Astrocyte of the cerebellum (primary cell): ENCODE data around the gene FBP2.

Experiments
- DNase-seq: peaks from one replicate; pipeline ENCODE4 v3.0.0-alpha.2; 2011; ENCODE audit warnings: low read depth
- H3K4me3 ChIP-seq: 2 replicates; pipeline ENCODE4 v1.5.1; 2011; ENCODE audit warnings: mild to moderate bottlenecking, low read depth, low read length, moderate library complexity
- in situ Hi-C: cut with HindIII; loops from 2 replicates; pipeline ENCODE4 v1.10.0; 2017; ENCODE audit warnings: low sequenced_read_pairs
- TF ChIP-seq, protein P1 (sequence below): IDR thresholded peaks from 2 replicates; pipeline ENCODE4 v1.5.1; 2012; ENCODE audit warnings: low read length, low read depth, moderate library complexity, mild to moderate bottlenecking; ENCODE audit errors: missing control alignments

FBP2 gene

DNA sequence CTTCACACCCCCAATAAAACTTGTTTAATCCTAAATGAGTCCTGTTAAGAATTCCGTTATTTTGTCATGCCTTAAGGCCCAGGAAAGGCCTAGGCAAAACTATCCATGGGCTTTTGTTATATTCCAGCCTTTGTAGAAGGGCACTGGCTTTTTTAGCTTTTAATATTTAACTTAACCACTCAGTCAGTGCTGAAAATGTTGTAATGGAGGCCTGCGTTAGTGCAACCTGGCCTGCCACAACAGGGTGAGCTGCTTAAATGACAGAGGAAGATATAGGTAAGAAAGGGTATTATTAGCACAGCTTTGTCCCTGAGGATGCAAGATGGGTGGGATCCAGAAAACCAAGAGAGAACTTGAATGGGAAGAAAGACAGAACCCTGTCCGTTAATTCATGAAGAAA is 78.9 kb downstream of the FBP2 start:
- TF ChIP-seq, protein P1, sequence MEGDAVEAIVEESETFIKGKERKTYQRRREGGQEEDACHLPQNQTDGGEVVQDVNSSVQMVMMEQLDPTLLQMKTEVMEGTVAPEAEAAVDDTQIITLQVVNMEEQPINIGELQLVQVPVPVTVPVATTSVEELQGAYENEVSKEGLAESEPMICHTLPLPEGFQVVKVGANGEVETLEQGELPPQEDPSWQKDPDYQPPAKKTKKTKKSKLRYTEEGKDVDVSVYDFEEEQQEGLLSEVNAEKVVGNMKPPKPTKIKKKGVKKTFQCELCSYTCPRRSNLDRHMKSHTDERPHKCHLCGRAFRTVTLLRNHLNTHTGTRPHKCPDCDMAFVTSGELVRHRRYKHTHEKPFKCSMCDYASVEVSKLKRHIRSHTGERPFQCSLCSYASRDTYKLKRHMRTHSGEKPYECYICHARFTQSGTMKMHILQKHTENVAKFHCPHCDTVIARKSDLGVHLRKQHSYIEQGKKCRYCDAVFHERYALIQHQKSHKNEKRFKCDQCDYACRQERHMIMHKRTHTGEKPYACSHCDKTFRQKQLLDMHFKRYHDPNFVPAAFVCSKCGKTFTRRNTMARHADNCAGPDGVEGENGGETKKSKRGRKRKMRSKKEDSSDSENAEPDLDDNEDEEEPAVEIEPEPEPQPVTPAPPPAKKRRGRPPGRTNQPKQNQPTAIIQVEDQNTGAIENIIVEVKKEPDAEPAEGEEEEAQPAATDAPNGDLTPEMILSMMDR = no peak
- no peak for DNase-seq
- in situ Hi-C loops = no loop called here
- H3K4me3 ChIP-seq = no peak overlapping the region

DNA sequence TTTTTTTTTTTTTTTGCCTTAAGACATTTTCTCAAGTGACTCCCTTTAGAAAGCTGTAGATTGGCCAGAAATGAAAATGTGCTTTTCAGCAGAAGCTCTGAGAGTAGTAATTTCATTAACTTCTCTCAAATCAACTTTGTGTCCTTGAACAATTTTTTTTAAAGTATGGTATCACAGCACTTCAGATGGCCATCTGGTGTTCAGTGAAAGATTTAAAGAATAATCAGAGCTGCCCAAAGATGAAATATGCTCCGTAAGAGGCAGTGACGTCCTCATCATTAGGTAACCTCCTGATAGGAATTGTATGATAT is 81.7 kb downstream of the FBP2 start:
- TF ChIP-seq, protein P1 = no peak
- in situ Hi-C loops = no loop called here
- no peak for DNase-seq
- no peak overlapping the region for H3K4me3 ChIP-seq

DNA sequence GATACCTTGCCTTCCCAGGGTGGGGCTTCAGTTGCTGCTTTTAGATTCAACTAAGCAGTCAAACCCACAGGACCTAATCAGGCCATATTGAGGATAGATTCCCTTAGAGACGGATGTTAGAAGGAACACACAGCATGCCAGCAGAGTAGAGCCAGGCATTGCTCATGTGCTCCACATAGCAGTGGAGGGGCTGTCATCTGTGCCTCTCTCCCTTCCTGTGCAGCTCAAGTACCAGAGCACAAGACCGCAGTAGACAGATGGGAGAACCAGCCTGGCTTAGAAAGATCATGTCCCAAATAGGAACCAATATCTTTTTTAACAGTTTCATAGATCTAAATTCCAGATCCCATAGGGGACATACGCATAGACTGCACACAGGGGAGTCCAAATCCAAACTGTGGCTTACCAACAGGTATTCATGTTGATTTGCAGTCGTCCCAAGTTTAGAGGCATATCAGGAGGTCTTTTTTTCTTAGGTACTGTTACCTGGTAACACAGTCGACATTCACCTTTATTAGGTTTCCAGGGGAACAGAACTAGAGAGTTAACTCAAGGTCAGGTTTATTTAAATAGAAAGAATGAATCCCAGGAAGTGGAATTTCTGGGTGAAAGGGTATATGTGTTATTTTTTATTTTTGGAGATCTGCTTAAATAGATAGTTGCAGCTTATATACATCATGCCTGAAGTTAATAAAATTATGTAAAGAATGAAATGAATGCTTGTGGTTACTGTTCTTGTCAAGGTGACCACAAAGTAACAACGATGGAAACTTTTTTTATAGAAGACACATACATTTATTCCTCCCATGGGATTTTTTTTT is 82.3 kb downstream of the FBP2 start:
- DNase-seq = no peak
- in situ Hi-C loops = no loop called here

More for the DNA sequence above, 82.3 kb downstream of the FBP2 start:
- H3K4me3 ChIP-seq = no peak overlapping the region
- TF ChIP-seq, protein P1 = no peak
